GM18511 (cell line): ENCODE results near the gene GLDN.

ENCODE experiments used
- ATAC-seq: cut with Tn5 transposase; IDR thresholded peaks from one replicate; pipeline ENCODE4 v1.9.1; 2021; ENCODE audit warnings: mild to moderate bottlenecking, moderate library complexity; ENCODE audit not compliant: unreplicated experiment

Gene GLDN

GRCh38 chr15:51321316-51321715, 20.1 kb upstream of the GLDN start:
- ATAC-seq, result no peak

- ATAC-seq, result no peak
These were observed 18.7 kb upstream of the GLDN start for GRCh38 chr15:51322621-51323296.

GRCh38 chr15:51323749-51324148, 17.7 kb upstream of the GLDN start:
- no peak for ATAC-seq

GRCh38 chr15:51325167-51325566, 16.3 kb upstream of the GLDN start:
- ATAC-seq, result no peak

- ATAC-seq, result no peak
These were observed 14.4 kb upstream of the GLDN start for GRCh38 chr15:51327081-51327480.

- no peak for ATAC-seq
These were observed 12.5 kb upstream of the GLDN start for GRCh38 chr15:51328926-51329325.

GRCh38 chr15:51331141-51331540, 10.3 kb upstream of the GLDN start:
- ATAC-seq, result no peak

- no peak for ATAC-seq
These were observed 9.0 kb upstream of the GLDN start for GRCh38 chr15:51332206-51333147.

GRCh38 chr15:51333571-51333970, 7.9 kb upstream of the GLDN start:
- ATAC-seq, result no peak

- no peak for ATAC-seq
These were observed 7.4 kb upstream of the GLDN start for GRCh38 chr15:51334011-51334451.

- no peak for ATAC-seq
These were observed 6.4 kb upstream of the GLDN start for GRCh38 chr15:51335087-51335486.

- peak; percentile 93 for ATAC-seq
These were observed 5.7 kb upstream of the GLDN start for GRCh38 chr15:51335538-51336410.

GRCh38 chr15:51338496-51338895, 3.0 kb upstream of the GLDN start, which contains the start of gene CYP19A1:
CYP19A1 (minus strand) TSS chr15:51338596; CDS start chr15:51242912, 95,684 bp downstream.
- no peak for ATAC-seq

GRCh38 chr15:51342227-51342999, 958 bp downstream of the GLDN start:
- ATAC-seq, result no peak

- ATAC-seq, result no peak
These were observed 2.0 kb downstream of the GLDN start for GRCh38 chr15:51343466-51343865.

GRCh38 chr15:51346136-51346535, 4.7 kb downstream of the GLDN start:
- no peak for ATAC-seq

GRCh38 chr15:51348688-51349087, 7.2 kb downstream of the GLDN start:
- ATAC-seq, result peak; percentile 97

GRCh38 chr15:51349156-51349844, 7.8 kb downstream of the GLDN start:
- ATAC-seq, result peak; percentile 6

- ATAC-seq, result no peak
These were observed 9.3 kb downstream of the GLDN start for GRCh38 chr15:51350723-51351122.

GRCh38 chr15:51353976-51354375, 12.5 kb downstream of the GLDN start:
- ATAC-seq, result no peak
